HepG2 (cell line): ENCODE data around the gene EEF1AKMT3. TPM values are rescaled to one million over a fixed set of nuclear protein-coding genes. Genes with fewer than 3 reads are reported as not detected.

Experiments
- ATF4 ChIP-seq, 2 experiments: fragments of 450-650 bp in 1 of 2; sonication (generic) in 1 of 2; formaldehyde crosslinking; IDR thresholded peaks; 2 replicates each; pipeline versions ENCODE4 v1.5.0 to v1.8.0; 2020 to 2022; ENCODE audit warnings: mild to moderate bottlenecking in 1 of 2, missing genetic modification reagents in 1 of 2
- CREB1 ChIP-seq, 2 experiments: fragments of 450-650 bp in 1 of 2; IDR thresholded peaks; 2 replicates each; pipeline ENCODE4 v1.6.1; 2016 to 2017; ENCODE audit warnings: control low read depth in 1 of 2, mild to moderate bottlenecking in 1 of 2, missing compliant biosample characterization in 1 of 2, missing genetic modification characterization in 1 of 2
- GPN1 ChIP-seq: sonication (generic); formaldehyde crosslinking; IDR thresholded peaks from 2 replicates; pipeline ENCODE4 v1.5.1; 2020; ENCODE audit warnings: missing genetic modification reagents, borderline replicate concordance
- MAFF ChIP-seq: IDR thresholded peaks from 2 replicates; pipeline ENCODE4 v1.6.1; 2011; ENCODE audit warnings: low read depth, low read length, improper control_type of control experiment
- NR2F6 ChIP-seq, 2 experiments: IDR thresholded peaks; 2 replicates each; pipeline ENCODE4 v1.6.1; 2016; ENCODE audit warnings: antibody characterized with exemption in 1 of 2, mild to moderate bottlenecking in 1 of 2
- SP1 ChIP-seq, 2 experiments: fragments of 450-650 bp in 1 of 2; sonication (generic) in 1 of 2; formaldehyde crosslinking in 1 of 2; IDR thresholded peaks; 2 replicates each; pipeline versions ENCODE4 v1.4.0 to v1.6.1; 2016 to 2020; ENCODE audit warnings: missing genetic modification reagents in 1 of 2
- TAF15 ChIP-seq: fragments of 200-400 bp; formaldehyde crosslinking; IDR thresholded peaks from one replicate; pipeline ENCODE4 v1.6.1; 2018; ENCODE audit warnings: mild to moderate bottlenecking, low read depth, low read length; ENCODE audit not compliant: poor library complexity, severe bottlenecking
- TBX2 ChIP-seq: sonication (generic); formaldehyde crosslinking; IDR thresholded peaks from 2 replicates; pipeline ENCODE4 v1.5.0; 2020; ENCODE audit warnings: missing genetic modification reagents, mild to moderate bottlenecking, borderline replicate concordance
- ZGPAT ChIP-seq: IDR thresholded peaks from 2 replicates; pipeline ENCODE4 v1.6.1; 2016; ENCODE audit warnings: mild to moderate bottlenecking
- ZHX2 ChIP-seq, 2 experiments: sonication (generic) in 1 of 2; formaldehyde crosslinking in 1 of 2; IDR thresholded peaks; 2 replicates each; pipeline versions ENCODE4 v1.6.1 to v1.9.0; 2014 to 2022; ENCODE audit warnings: antibody characterized with exemption in 1 of 2, borderline replicate concordance in 1 of 2, inconsistent platforms in 1 of 2, low read depth in 1 of 2, missing genetic modification reagents in 1 of 2
- ZNF207 ChIP-seq: fragments of 450-650 bp; IDR thresholded peaks from 2 replicates; pipeline ENCODE4 v1.6.1; 2016; ENCODE audit warnings: antibody characterized with exemption, borderline replicate concordance
- ZNF317 ChIP-seq: sonication (generic); formaldehyde crosslinking; IDR thresholded peaks from 2 replicates; pipeline ENCODE4 v1.5.0; 2020; ENCODE audit warnings: mild to moderate bottlenecking, missing genetic modification reagents
- ZNF337 ChIP-seq: sonication (generic); formaldehyde crosslinking; IDR thresholded peaks from 2 replicates; pipeline ENCODE4 v1.5.1; 2020; ENCODE audit warnings: missing genetic modification reagents, low read depth, mild to moderate bottlenecking, borderline replicate concordance
- ZNF34 ChIP-seq: sonication (generic); formaldehyde crosslinking; IDR thresholded peaks from 2 replicates; pipeline ENCODE4 v1.4.0; 2020; ENCODE audit warnings: mild to moderate bottlenecking, missing genetic modification reagents, borderline replicate concordance
- polyA plus RNA-seq, 8 experiments: library from polyadenylated mRNA; depleted of rRNA in 3 of 8; stranded (reverse) in 7 of 8; unstranded in 1 of 8; fragments of >200 nt; fragmentation: Illumina TruSeq in 4 of 8; extraction: Trizol in 4 of 8; gene quantifications; 2 replicates each; pipeline versions ENCODE4 v1.2.1 to v1.2.3, GENCODE V29; 2011 to 2016; ENCODE audit warnings: low read depth in 4 of 8, missing spikeins in 1 of 8, mixed read lengths in 1 of 8; ENCODE audit not compliant: insufficient read depth in 1 of 8
- total RNA-seq, 5 experiments: library from RNA; depleted of rRNA; stranded (reverse); fragments of >200 nt; fragmentation: Illumina TruSeq; extraction: Trizol; gene quantifications; 2 replicates each; pipeline ENCODE4 v1.2.3, GENCODE V29; 2016; ENCODE audit warnings: low read depth in 1 of 5
- TF ChIP-seq, protein P1 (sequence below): sonication (generic); formaldehyde crosslinking; IDR thresholded peaks from 2 replicates; pipeline ENCODE4 v1.4.0; 2020; ENCODE audit warnings: missing genetic modification reagents

Gene EEF1AKMT3
- total and polyA plus RNA-seq, 2 of the 13 experiments (the other 11 are each of a cell fraction or from before 2014, with no cell fraction given): 4.7 to 11.4 TPM

DNA sequence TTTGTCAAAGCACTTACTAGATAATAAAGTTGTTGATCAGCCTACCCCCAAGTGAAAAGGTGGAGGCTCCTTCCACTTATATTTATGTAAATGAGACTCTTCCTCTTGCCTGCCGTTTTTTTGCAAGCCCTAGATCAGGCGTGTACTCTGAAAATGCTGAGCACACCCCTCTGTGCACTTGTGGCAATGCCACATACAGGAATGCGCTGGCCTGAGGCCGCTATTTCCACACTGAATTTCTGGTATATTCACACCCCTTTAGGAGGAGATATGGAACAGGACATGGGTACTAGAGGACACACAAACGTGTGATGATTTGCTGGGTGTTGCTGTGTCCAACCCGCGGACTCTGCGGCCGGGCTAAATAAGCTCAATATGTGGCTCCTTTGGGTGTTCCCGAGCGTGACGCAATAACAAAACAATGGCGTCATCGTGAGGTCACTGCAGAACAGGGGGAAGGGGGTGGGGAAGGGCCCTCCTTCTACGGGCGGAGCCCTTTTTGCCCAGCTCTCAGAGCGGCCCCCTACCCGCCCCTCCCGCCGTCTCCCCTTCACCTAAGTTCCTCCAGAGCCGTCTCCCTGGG, 28.1 kb upstream of the EEF1AKMT3 start (continued):
- peak; percentile 7 for TF ChIP-seq ZGPAT (CRISPR knock-in tag)
- TF ChIP-seq ZNF34 (CRISPR knock-in tag): 0 out of 2 replicates have a peak, but pooled peaks have one; percentile 31
- peak; percentile 97 for TF ChIP-seq ZHX2 (IDR thresholded peaks at IDR 0.05; ENCODE audit: low read depth)
- TF ChIP-seq ZHX2 (CRISPR knock-in tag; IDR thresholded peaks at IDR 0.05; ENCODE audit: borderline replicate concordance): no peak
- TF ChIP-seq, protein P1, sequence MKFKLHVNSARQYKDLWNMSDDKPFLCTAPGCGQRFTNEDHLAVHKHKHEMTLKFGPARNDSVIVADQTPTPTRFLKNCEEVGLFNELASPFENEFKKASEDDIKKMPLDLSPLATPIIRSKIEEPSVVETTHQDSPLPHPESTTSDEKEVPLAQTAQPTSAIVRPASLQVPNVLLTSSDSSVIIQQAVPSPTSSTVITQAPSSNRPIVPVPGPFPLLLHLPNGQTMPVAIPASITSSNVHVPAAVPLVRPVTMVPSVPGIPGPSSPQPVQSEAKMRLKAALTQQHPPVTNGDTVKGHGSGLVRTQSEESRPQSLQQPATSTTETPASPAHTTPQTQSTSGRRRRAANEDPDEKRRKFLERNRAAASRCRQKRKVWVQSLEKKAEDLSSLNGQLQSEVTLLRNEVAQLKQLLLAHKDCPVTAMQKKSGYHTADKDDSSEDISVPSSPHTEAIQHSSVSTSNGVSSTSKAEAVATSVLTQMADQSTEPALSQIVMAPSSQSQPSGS: peak; percentile 68; the same call in 1 of the 2 replicates
- 0 out of 2 replicates have a peak, but pooled peaks have one; percentile 11 for TF ChIP-seq MAFF
- peak; percentile 41; the same call in 1 of the 2 replicates for TF ChIP-seq TBX2 (CRISPR knock-in tag)
- no peak for TF ChIP-seq SP1 (IDR thresholded peaks at IDR 0.05)
- no peak for TF ChIP-seq SP1 (CRISPR knock-in tag; IDR thresholded peaks at IDR 0.05)
- TF ChIP-seq GPN1: no peak
- peak in 1 of 2 experiments; percentile 59; a peak in 1 of 4 replicates for TF ChIP-seq ATF4 (CRISPR knock-in tag; IDR thresholded peaks at IDR 0.05)
- no peak for TF ChIP-seq NR2F6 (IDR thresholded peaks at IDR 0.05)
- no peak for TF ChIP-seq NR2F6 (CRISPR knock-in tag; IDR thresholded peaks at IDR 0.05)
- peak; percentile 63; the same call in 1 of the 2 replicates for TF ChIP-seq ZNF317 (CRISPR knock-in tag)
- no peak for TF ChIP-seq ZNF337 (CRISPR knock-in tag)
- TF ChIP-seq CREB1 (IDR thresholded peaks at IDR 0.05): peak; percentile 95
- TF ChIP-seq CREB1 (CRISPR knock-in tag; IDR thresholded peaks at IDR 0.05): peak; percentile 97; the same call in 1 of the 2 replicates
- TF ChIP-seq TAF15: no peak
- no peak for TF ChIP-seq ZNF207
